ENCODE results near the gene OSTC.
"Not testable (repeated sequence)": the region's sequence is repeated elsewhere in the genome, so short reads cannot be mapped to it uniquely, and the experiment has no call there.

The OSTC gene

GRCh38 chr4:108646706-108647105 lies 3.7 kb upstream of the OSTC start:
- no peak for DNase-seq (ENCODE audit: low read depth in 3 of 3)

- DNase-seq (ENCODE audit: low read depth in 3 of 3), result no peak
These were observed 562 bp upstream of the OSTC start for GRCh38 chr4:108649863-108650211.

- DNase-seq (ENCODE audit: low read depth in 3 of 3), result no peak
These were observed 804 bp downstream of the OSTC start for GRCh38 chr4:108651014-108651791.

- DNase-seq (ENCODE audit: low read depth in 3 of 3), result no peak
These were observed 12.2 kb downstream of the OSTC start for GRCh38 chr4:108662629-108663028.

- no peak for DNase-seq (ENCODE audit: low read depth in 3 of 3)
These were observed 24.1 kb downstream of the OSTC start for GRCh38 chr4:108674356-108674977.

GRCh38 chr4:108681321-108681809 lies 31.0 kb downstream of the OSTC start:
- DNase-seq (ENCODE audit: low read depth in 3 of 3), result no peak

GRCh38 chr4:108683479-108683878 lies 33.1 kb downstream of the OSTC start:
- no peak for DNase-seq (ENCODE audit: low read depth in 3 of 3)

- no peak for DNase-seq (ENCODE audit: low read depth in 3 of 3)
These were observed 34.8 kb downstream of the OSTC start for GRCh38 chr4:108685036-108685686.

GRCh38 chr4:108690738-108691137 lies 40.3 kb downstream of the OSTC start:
- no peak for DNase-seq (ENCODE audit: low read depth in 3 of 3)

- no peak for DNase-seq (ENCODE audit: low read depth in 3 of 3)
These were observed 42.8 kb downstream of the OSTC start for GRCh38 chr4:108693211-108693610.

GRCh38 chr4:108693819-108694218 lies 43.4 kb downstream of the OSTC start:
- DNase-seq (ENCODE audit: low read depth in 3 of 3), result no peak

- DNase-seq (ENCODE audit: low read depth in 3 of 3), result no peak
These were observed 44.0 kb downstream of the OSTC start for GRCh38 chr4:108694423-108694822.

- DNase-seq (ENCODE audit: low read depth in 3 of 3), result no peak
These were observed 44.7 kb downstream of the OSTC start for GRCh38 chr4:108695062-108695461.

- DNase-seq (ENCODE audit: low read depth in 3 of 3), result no peak
These were observed 45.8 kb downstream of the OSTC start for GRCh38 chr4:108696160-108696559.

GRCh38 chr4:108700081-108700757 lies 49.8 kb downstream of the OSTC start:
- DNase-seq (ENCODE audit: low read depth in 3 of 3), result no peak

GRCh38 chr4:108702960-108703359 lies 52.6 kb downstream of the OSTC start:
- no peak for DNase-seq (ENCODE audit: low read depth in 3 of 3)

- DNase-seq (ENCODE audit: low read depth in 3 of 3), result no peak
These were observed 53.0 kb downstream of the OSTC start for GRCh38 chr4:108703370-108703769.

GRCh38 chr4:108703966-108704365 lies 53.6 kb downstream of the OSTC start:
- DNase-seq (ENCODE audit: low read depth in 3 of 3), result no peak

GRCh38 chr4:108706289-108706688 lies 55.9 kb downstream of the OSTC start:
- DNase-seq (ENCODE audit: low read depth in 3 of 3), result no peak

- no peak for DNase-seq (ENCODE audit: low read depth in 3 of 3)
These were observed 58.8 kb downstream of the OSTC start for GRCh38 chr4:108709234-108709633.

- no peak for DNase-seq (ENCODE audit: low read depth in 3 of 3)
These were observed 59.3 kb downstream of the OSTC start for GRCh38 chr4:108709722-108710121.

GRCh38 chr4:108710578-108710977 lies 60.2 kb downstream of the OSTC start:
- DNase-seq (ENCODE audit: low read depth in 3 of 3), result not testable (repeated sequence)

Measured in stimulated activated CD4-positive, alpha-beta T cell treated with anti-CD3 and anti-CD28 coated beads, TNF-alpha, amount 100 ng/mL, for 4 hours (primary cell).